Choroid plexus epithelial cell (primary cell): Measurements from ENCODE around the gene HNRNPAB.

ENCODE experiments used
- DNase-seq: peaks from one replicate; pipeline ENCODE4 v3.0.0-alpha.2; 2010; ENCODE audit warnings: low read depth
- H3K4me3 ChIP-seq: 2 replicates; pipeline ENCODE4 v1.5.1; 2011; ENCODE audit warnings: low read depth, mild to moderate bottlenecking, control low read depth, low read length, moderate library complexity
- TF ChIP-seq, protein P1 (sequence below): conservative IDR thresholded peaks from 2 replicates; pipeline ENCODE4 v1.5.1; 2011; ENCODE audit warnings: low read depth, mild to moderate bottlenecking, control low read depth, inconsistent platforms, low read length, moderate library complexity

Gene HNRNPAB

DNA sequence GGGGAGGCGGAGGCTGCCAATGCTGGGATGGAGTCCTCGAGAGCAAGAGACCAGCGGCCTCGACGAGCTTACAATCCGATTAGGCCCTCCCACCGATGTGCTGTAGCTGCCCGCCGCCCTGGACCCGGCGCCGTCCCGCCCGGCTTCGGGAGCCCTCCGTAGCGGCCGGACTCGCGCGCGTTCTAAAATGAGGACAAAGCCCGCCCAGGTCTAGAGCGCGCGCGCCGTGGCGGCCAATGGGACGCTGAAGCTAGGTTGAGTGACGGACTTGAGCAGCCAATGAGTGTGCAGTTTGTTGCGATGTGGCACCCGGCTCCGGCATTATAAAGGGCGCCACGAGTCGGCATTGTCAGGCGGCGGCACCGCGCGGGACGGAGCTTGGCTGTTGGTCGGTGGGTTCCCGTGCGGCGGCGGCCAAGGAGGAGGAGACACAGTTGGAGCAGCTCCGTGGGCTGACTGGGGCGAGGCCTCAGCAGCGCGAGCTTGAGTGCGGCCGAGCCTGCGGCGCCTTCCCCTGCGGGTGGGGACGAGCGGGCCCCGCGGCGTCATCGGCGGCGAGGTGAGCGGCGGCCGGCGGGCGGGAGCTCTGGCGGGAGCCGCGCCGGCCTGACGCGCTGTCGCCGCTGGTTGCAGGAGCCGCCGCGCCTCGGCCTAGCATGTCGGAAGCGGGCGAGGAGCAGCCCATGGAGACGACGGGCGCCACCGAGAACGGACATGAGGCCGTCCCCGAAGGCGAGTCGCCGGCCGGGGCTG lies at the start of gene HNRNPAB:
Gene HNRNPAB, plus strand, starts transcription at position 352 of the 753 bp plus-strand sequence. Its CDS starts 305 bp downstream, at position 657.
- peak within 1 kb of the TSS; percentile 89 for H3K4me3 ChIP-seq
- DNase-seq, result peak; percentile 98
- TF ChIP-seq, protein P1, sequence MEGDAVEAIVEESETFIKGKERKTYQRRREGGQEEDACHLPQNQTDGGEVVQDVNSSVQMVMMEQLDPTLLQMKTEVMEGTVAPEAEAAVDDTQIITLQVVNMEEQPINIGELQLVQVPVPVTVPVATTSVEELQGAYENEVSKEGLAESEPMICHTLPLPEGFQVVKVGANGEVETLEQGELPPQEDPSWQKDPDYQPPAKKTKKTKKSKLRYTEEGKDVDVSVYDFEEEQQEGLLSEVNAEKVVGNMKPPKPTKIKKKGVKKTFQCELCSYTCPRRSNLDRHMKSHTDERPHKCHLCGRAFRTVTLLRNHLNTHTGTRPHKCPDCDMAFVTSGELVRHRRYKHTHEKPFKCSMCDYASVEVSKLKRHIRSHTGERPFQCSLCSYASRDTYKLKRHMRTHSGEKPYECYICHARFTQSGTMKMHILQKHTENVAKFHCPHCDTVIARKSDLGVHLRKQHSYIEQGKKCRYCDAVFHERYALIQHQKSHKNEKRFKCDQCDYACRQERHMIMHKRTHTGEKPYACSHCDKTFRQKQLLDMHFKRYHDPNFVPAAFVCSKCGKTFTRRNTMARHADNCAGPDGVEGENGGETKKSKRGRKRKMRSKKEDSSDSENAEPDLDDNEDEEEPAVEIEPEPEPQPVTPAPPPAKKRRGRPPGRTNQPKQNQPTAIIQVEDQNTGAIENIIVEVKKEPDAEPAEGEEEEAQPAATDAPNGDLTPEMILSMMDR, result no peak

DNA sequence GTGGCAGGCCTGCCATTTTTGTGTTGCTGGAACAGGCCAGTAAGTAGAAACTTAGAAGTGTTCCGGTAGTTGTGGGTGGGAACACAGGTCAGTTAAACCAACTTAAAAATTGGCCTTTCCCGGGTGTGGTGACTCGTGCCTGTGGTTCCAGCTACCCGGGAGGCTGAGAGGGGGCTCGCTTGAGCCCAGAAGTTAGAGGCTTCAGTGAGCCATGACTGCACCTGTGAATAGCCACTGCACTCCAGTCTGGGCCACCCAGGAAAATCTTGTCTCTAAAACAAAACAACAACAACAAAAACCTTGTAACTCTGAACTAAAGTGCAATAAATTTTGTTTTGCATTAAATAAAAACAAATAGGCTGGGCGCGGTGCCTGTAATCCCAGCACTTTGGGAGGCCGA lies 49.3 kb upstream of the HNRNPAB start:
- TF ChIP-seq, protein P1, result no peak
- DNase-seq, result no peak
- H3K4me3 ChIP-seq, result no peak overlapping the region

DNA sequence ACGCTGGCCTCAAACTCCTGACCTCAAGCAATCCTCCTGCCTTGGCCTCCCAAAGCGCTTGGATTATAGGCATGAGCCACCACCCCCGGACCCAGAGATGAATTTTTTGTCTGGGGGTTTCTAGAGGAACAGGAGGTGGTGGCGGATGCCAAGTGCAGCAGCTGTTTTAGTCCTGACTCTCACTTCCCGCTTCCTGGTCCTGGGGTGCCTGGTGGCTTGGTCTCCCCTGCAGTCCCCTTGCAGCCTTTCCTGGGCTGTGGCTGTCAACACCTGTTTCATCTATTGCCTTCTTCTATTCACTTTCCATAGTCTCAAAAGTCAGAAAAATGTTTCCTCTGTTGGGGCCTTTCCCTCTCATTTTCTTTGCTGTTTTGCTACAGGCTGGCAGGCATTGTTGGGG lies 44.2 kb upstream of the HNRNPAB start:
- no peak for DNase-seq
- H3K4me3 ChIP-seq, result no peak overlapping the region
- TF ChIP-seq, protein P1, result no peak

GRCh38 chr5:178162481-178162880 lies 41.9 kb upstream of the HNRNPAB start:
- no peak for DNase-seq
- H3K4me3 ChIP-seq, result no peak overlapping the region
- TF ChIP-seq, protein P1, result no peak

DNA sequence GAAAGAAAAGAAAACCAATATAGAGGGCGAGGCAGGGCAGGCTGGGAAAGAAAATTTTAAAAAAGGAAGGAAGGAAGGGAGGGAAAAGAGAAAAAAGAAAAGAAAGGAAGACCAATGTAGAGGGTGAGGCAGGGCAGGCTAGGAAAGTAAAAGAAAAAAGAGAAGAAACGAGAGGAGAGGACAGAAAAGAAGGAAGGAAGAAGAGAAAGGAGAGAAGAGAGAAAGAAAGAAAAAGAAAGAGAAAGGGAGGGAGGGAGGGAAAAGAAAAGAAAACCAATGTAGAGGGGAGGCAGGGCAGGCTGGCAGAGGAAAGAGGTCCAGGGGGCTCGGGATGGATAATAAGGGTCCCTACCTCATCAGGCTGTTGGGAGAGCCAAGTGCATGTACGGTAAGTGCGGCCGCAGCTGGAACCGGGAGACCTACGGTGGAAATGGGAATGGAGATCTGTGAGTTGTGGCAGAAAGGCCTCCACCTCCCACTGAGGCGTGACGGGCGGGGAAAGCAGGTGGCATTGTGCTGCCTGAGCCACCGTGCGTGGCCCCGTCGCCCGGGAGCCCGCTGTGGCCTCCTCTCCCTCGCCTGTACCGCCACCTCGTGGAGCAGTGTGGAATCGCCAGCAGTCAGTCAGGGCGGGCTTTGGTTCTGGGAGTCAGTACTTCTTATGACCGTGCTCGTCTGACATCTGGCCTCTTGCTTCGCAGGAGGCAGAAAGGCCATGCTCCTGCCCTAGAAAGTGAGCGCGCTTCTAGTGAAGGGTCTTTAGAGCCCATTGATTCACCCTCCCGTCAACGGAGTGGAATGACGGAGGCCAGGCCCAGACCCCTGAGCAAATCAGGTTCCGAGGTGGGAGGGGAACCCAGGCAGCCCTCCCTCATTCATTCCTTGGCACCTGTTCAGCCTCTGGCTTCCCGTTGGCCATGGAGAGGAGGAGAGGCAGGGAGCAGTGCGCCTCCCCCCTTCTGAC lies 40.3 kb upstream of the HNRNPAB start:
- H3K4me3 ChIP-seq, result no peak overlapping the region
- TF ChIP-seq, protein P1, result peak; percentile 99
- DNase-seq, result peak; percentile 75

GRCh38 chr5:178165581-178165980 lies 38.8 kb upstream of the HNRNPAB start:
- TF ChIP-seq, protein P1, result no peak
- H3K4me3 ChIP-seq, result no peak overlapping the region
- DNase-seq, result no peak
